HL-60/S4 treated with retinoic acid at 250 ng/mL for 4 days and 3 days (cell line): ENCODE results near the gene PRELID3B.
"Not testable (repeated sequence)": the region's sequence is repeated elsewhere in the genome, so short reads cannot be mapped to it uniquely, and the experiment has no call there.

Experiments
- in situ Hi-C: fragments of 300-500 bp; cut with MboI; formaldehyde crosslinking; loops from 2 replicates; pipeline ENCODE4 v1.7.0; 2022; ENCODE audit warnings: low sequenced_read_pairs

Gene PRELID3B

GRCh38 chr20:59013031-59013951 is 29.3 kb downstream of the PRELID3B start:
- in situ Hi-C loops: no loop called here

- in situ Hi-C loops: not testable (repeated sequence)
Measured at GRCh38 chr20:59011874-59012157, 30.8 kb downstream of the PRELID3B start.

DNA sequence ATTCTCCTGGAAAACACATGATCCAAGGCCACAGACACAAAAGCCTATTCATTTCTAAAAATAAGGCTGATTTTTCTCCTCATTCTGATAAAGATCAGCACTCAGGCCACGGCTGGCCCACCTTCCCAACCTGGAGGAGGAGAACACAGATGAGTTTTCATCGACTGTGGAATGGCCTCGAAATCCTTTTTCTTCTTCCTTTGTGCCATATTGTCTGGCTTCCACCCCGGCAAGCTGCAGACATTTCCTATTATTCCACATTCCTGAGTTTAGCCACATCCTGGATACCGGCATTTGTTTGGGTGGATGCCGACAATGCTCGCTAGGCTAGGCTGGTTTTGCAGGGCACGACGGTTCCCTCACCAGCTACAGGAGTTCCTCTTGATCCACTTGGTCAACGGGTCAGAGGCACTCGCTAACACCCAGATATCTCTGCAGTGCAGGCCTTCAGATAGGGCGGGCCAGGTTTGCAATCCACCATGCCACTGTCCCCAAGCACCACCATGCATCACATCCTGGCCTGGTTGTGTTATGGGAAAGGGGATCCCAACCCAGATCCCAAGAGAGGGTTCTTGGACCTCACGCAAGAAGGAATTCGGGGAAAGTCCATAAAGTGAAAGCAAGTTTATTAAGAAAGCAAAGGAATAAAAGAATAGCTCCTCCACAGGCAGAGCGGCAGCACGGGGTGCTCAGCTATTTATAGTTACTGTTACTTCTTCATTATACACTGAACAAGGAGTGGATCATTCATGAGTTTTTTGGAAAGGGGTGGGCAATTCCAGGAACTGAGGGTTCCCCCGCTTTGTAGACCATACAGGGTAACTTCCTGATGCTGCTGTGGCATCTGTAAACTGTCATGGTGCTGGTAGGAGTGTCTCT is 31.4 kb downstream of the PRELID3B start:
- in situ Hi-C loops: no loop called here

GRCh38 chr20:59010321-59010994 is 32.1 kb downstream of the PRELID3B start:
- in situ Hi-C loops: no loop called here

DNA sequence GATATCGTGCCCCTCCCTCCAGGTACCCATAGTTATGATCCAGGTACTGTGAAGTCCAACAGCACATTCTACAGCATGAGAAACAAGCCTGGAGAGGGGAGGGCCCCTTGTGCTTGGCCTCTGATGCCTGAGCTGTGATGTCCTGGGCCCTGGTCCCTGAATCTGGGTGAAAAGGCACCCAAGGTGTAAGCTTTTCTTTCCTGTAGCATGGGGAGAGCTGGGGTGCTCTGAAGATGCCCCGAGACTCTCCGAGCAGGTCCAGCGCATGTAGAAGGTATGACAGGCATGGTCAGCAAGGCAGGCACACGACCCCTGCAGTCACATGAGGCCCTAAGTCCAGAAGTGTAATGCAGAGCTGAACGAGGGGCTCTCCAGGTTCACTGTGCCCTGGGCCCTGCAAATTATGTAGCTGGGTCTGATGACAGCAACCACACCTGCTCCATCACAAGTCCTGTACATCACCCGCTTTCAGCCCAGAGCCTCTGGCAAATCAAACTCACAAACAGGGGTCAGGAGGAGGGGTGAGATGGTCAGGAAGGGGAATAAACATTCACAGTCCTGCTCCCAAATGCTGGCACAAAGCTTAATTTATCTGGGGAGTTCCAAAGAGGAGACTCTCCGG is 33.8 kb downstream of the PRELID3B start:
- in situ Hi-C loops: no loop called here

- in situ Hi-C loops: no loop called here
Measured at GRCh38 chr20:59007665-59008511, 34.7 kb downstream of the PRELID3B start.

DNA sequence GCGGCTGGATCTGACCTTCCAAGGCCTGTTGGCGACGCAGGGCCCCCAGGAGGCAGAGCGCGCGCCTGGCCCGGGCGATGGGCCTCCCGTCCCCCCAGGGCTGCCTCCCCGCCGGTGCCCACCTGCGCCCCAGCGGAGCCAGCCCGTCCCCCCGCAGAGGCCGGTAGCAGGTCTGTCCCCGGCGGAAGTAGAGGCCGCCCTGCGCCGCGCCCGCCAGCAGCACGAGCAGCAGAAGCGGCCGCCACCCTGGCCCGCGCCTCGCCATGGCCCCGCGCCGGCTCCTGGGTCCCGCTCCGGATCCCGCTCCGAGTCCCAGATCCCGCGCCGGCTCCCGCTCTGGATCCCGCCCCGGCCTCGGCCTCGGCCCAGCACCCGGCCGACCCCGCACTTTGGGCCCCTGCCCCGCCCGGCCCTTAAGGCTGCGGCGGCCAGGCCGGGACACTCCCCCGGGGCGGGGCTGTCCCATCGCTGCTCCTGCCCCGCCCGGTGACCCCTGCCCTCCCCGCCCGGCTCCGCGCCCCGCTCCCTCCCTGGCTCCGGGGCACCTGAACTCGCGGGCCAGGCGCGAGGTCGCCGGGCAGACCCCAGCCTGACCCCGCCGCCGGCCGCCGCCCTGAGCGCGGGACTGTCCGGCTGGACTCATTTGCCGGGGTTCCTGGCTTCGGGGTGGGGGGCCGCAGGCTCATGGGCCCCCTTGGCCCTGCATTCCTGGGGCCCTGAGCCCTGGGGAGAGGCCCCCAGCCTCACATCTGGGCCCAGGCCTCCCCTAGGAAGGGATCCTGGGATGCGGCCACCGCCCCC is 35.5 kb downstream of the PRELID3B start, which contains the start of gene CTSZ:
Gene CTSZ, minus strand, starts transcription at position 391 of the 801 bp plus-strand sequence. Its CDS starts 126 bp downstream, at position 265.
- in situ Hi-C loops: no loop called here

- in situ Hi-C loops: no loop called here
Measured at GRCh38 chr20:59006167-59006863, 36.3 kb downstream of the PRELID3B start.

DNA sequence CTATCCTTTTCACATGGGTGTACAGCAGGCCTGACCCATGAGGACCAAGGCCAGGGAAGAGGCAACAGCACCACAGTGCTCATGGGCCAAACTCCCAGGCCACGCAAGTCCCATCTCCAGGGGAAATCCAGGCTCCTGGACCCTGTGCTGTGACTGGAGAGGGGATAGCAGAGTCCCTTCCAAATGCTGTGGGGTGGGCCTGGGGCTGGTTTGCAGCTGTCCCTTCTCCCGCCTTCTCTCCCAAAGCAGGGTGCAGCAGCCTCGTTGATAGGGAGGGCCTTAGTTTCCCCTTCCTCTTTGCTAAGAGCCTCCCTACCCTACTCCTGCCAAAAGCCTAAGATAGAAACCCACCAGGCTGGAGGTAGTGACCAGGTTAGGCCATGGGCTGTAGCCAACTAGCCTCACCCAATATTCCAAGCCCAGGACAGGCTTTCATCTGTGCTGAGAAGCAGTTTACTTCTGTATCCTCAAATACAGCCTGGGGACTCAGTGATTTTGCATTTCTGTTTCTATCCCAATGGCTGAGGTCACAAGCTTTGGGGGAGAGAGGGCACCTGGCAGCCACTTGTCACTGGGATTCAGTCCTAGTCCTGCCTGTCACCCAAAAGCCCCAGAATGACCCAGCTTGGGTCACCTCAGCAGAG is 36.9 kb downstream of the PRELID3B start:
- in situ Hi-C loops: no loop called here

GRCh38 chr20:59004763-59005522 is 37.6 kb downstream of the PRELID3B start:
- in situ Hi-C loops: no loop called here

DNA sequence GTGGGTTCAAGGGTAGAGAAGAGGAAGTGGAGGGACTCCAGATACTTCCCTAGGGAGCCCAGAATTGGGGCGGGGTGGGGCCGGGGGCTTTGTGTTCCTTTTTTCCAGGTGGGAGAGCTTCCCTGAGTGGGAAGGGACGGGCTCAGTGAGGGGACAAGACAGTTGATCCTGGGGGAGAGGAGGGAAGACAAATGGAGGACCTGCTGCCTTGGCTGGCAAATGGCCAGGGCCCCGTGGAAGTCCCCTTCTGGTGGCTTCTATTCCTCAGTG is 38.2 kb downstream of the PRELID3B start:
- in situ Hi-C loops: no loop called here

- in situ Hi-C loops: no loop called here
Measured at GRCh38 chr20:59003836-59004492, 38.6 kb downstream of the PRELID3B start.

- in situ Hi-C loops: no loop called here
Measured at GRCh38 chr20:59002874-59003399, 39.6 kb downstream of the PRELID3B start.

GRCh38 chr20:59002388-59002787 is 40.2 kb downstream of the PRELID3B start:
- in situ Hi-C loops: no loop called here

- in situ Hi-C loops: no loop called here
Measured at GRCh38 chr20:59001449-59002171, 41.0 kb downstream of the PRELID3B start.

GRCh38 chr20:59001068-59001448 is 41.5 kb downstream of the PRELID3B start:
- in situ Hi-C loops: no loop called here
